Hematopoietic multipotent progenitor cell treated with erythropoietin and hydrocortisone succinate and interleukin-3 and kit ligand, for 6 days (in vitro differentiated cells): Measurements from ENCODE around the gene PHAX.
"Not testable (repeated sequence)": the region's sequence is repeated elsewhere in the genome, so short reads cannot be mapped to it uniquely, and the experiment has no call there.

Experiments
- DNase-seq: peaks from one replicate; pipeline ENCODE4 v3.0.0-alpha.2; 2015

The PHAX gene

GRCh38 chr5:126600631-126601511 lies at the start of gene PHAX:
Gene PHAX, plus strand, starts transcription at chr5:126600947. Its CDS starts 16 bp downstream, at chr5:126600963.
- DNase-seq, result peak; percentile 91

GRCh38 chr5:126552614-126553013 lies 48.1 kb upstream of the PHAX start:
- DNase-seq, result no peak

- DNase-seq, result not testable (repeated sequence)
These were observed 45.6 kb upstream of the PHAX start for GRCh38 chr5:126555101-126555500.

GRCh38 chr5:126561908-126562307 lies 38.8 kb upstream of the PHAX start:
- no peak for DNase-seq

- DNase-seq, result no peak
These were observed 37.9 kb upstream of the PHAX start for GRCh38 chr5:126562823-126563222.

GRCh38 chr5:126568206-126568755 lies 32.5 kb upstream of the PHAX start:
- DNase-seq, result no peak

- DNase-seq, result no peak
These were observed 25.1 kb upstream of the PHAX start for GRCh38 chr5:126575644-126576043.

- no peak for DNase-seq
These were observed 23.8 kb upstream of the PHAX start for GRCh38 chr5:126576974-126577373.

GRCh38 chr5:126577415-126577814 lies 23.3 kb upstream of the PHAX start:
- no peak for DNase-seq

GRCh38 chr5:126579716-126580115 lies 21.0 kb upstream of the PHAX start:
- no peak for DNase-seq

- no peak for DNase-seq
These were observed 17.0 kb upstream of the PHAX start for GRCh38 chr5:126583761-126584160.

GRCh38 chr5:126587551-126588390 lies 13.0 kb upstream of the PHAX start:
- DNase-seq, result no peak

- DNase-seq, result no peak
These were observed 11.0 kb upstream of the PHAX start for GRCh38 chr5:126589536-126590297.

GRCh38 chr5:126591549-126591948 lies 9.2 kb upstream of the PHAX start:
- no peak for DNase-seq

- DNase-seq, result peak; percentile 70
These were observed 5.8 kb upstream of the PHAX start, which contains the start of gene ALDH7A1 for GRCh38 chr5:126594748-126595485. Gene ALDH7A1, minus strand, starts transcription at chr5:126595219. Its CDS starts 21 bp downstream, at chr5:126595198.

- DNase-seq, result peak; percentile 7
These were observed 5.2 kb upstream of the PHAX start for GRCh38 chr5:126595486-126596083.

GRCh38 chr5:126597156-126597555 lies 3.6 kb upstream of the PHAX start:
- DNase-seq, result no peak

- DNase-seq, result no peak
These were observed 1.2 kb upstream of the PHAX start for GRCh38 chr5:126599499-126599898.

GRCh38 chr5:126599971-126600630 lies 646 bp upstream of the PHAX start:
- not testable (repeated sequence) for DNase-seq

GRCh38 chr5:126603402-126603991 lies 2.8 kb downstream of the PHAX start:
- no peak for DNase-seq
